ENCODE measurements around the gene ATG16L1. TPM values are rescaled to one million over a fixed set of nuclear protein-coding genes. Genes with fewer than 3 reads are reported as not detected.

Gene ATG16L1
- polyA plus RNA-seq, 3 donors, result 3.3 to 22.9 (median 4.3) TPM

DNA sequence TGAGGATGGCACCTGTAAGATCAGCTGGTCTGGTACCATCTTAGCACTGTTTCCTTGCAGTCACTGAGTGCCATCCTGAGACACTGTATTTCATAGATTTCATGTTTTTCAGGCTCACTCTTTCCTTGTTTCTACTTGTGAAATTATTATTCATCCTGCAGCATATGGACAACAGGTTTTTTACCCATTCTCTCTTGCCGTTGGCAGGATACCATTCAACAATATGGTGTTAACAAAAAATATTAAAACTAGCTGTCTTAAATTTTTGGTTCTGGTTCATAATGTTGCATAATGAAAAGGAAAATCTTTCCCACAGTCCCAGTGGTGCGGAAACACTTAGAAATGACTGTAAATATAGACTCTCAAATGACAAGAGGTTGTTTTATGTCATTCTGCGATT, 23.1 kb upstream of the ATG16L1 start:
- Mint-ChIP-seq H3K27me3 (ENCODE audit: low read depth in 3 of 3) (peaks cover 2 to 12% (median 6%) of the 10 kb centered on the region in 3 donors), H3K9me3 (peaks cover 0 to 6% (median 3%) of the 10 kb centered on the region in 7 donors), H3K4me3 (no peak overlapping the region), H3K4me1 (peaks cover 26% of the 10 kb centered on the region), H3K27ac (no peak overlapping the region), H3K36me3 (peaks cover 0 to 3% of the 10 kb centered on the region in 2 donors)
- Histone ChIP-seq H2AFZ (ENCODE audit: insufficient read depth, low read depth, low read length, poor library complexity, severe bottlenecking) (no peak overlapping the region), H3K4me2 (replicated peaks; ENCODE audit: extremely low read depth, low read length, poor library complexity, severe bottlenecking) (no peak overlapping the region), H3K36me3 (replicated peaks in 1 of 2; ENCODE audit: control insufficient read depth in 1 of 2, insufficient read depth in 2 of 2, low read length in 2 of 2) (no peaks in the 10 kb centered on the region), H3K79me2 (ENCODE audit: insufficient read depth, low read length) (no peaks in the 10 kb centered on the region), H3K27me3 (ENCODE audit: control insufficient read depth in 2 of 2, insufficient read depth in 2 of 2, low read length in 2 of 2) (no peaks in the 10 kb centered on the region), H4K20me1 (ENCODE audit: insufficient read depth, low read length) (no peaks in the 10 kb centered on the region), H3K27ac (ENCODE audit: low read depth in 1 of 2, low read length in 2 of 2) (no peak overlapping the region), H3K4me1 (ENCODE audit: control insufficient read depth in 1 of 2, insufficient read depth in 2 of 2, low read length in 2 of 2) (peaks cover 13 to 24% of the 10 kb centered on the region in 2 donors), H3K9me3 (replicated peaks in 1 of 2; ENCODE audit: control insufficient read depth in 1 of 2, insufficient read depth in 1 of 2, low read length in 2 of 2) (no peaks in the 10 kb centered on the region), H3K9ac (ENCODE audit: insufficient read depth, low read length, poor library complexity, severe bottlenecking) (no peak overlapping the region), H3K4me3 (replicated peaks in 1 of 3; ENCODE audit: low read depth in 2 of 3, low read length in 3 of 3) (no peak overlapping the region)
- TF ChIP-seq, protein P1, sequence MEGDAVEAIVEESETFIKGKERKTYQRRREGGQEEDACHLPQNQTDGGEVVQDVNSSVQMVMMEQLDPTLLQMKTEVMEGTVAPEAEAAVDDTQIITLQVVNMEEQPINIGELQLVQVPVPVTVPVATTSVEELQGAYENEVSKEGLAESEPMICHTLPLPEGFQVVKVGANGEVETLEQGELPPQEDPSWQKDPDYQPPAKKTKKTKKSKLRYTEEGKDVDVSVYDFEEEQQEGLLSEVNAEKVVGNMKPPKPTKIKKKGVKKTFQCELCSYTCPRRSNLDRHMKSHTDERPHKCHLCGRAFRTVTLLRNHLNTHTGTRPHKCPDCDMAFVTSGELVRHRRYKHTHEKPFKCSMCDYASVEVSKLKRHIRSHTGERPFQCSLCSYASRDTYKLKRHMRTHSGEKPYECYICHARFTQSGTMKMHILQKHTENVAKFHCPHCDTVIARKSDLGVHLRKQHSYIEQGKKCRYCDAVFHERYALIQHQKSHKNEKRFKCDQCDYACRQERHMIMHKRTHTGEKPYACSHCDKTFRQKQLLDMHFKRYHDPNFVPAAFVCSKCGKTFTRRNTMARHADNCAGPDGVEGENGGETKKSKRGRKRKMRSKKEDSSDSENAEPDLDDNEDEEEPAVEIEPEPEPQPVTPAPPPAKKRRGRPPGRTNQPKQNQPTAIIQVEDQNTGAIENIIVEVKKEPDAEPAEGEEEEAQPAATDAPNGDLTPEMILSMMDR (IDR thresholded peaks at IDR 0.05), result no peak
- no peak for DNase-seq
- intact Hi-C loops (cut with micrococcal nuclease), result no loop called here
- WGBS (ENCODE audit: insufficient coverage), result no CpG with 5 or more reads among the region's 3 CpGs

DNA sequence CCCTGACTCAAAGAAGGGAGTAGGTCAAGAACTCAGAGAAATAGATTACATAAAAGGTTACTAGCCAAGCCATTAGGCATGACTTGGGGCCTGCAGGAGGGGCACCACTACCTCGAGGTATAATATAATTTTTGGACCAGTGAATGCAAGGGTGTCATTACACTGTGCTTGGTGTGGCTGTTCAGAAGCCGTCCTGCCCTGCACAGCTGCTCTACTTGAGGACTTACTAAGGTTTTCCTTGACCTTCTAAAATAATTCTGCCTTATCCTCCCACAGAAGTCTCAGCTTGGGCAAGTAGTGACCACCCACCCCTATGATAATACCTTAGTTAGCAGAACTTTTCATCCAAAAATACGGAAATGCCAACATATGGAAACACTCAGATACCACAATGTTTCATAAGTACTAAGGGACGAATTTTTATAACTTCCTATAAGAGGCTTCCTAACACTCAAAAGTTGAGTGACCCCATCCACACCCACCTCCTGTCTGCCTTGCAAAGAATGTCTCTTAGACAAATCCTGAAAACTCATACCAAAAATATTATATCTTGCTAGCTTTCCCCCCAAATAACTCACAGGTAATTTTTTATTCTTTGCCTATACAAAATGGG, 17.7 kb upstream of the ATG16L1 start:
- no peak overlapping the region for H3K9ac ChIP-seq (ENCODE audit: insufficient read depth, low read length, poor library complexity, severe bottlenecking)
- no peaks in the 10 kb centered on the region for H3K9me3 ChIP-seq (replicated peaks in 1 of 2; ENCODE audit: control insufficient read depth in 1 of 2, insufficient read depth in 1 of 2, low read length in 2 of 2)
- H3K4me3 Mint-ChIP-seq, result peak overlapping the region in 1 of 2 donors; percentile 72
- no peaks in the 10 kb centered on the region for H3K79me2 ChIP-seq (ENCODE audit: insufficient read depth, low read length)
- no peak overlapping the region for H3K27ac ChIP-seq (ENCODE audit: low read depth in 1 of 2, low read length in 2 of 2)
- H3K4me1 ChIP-seq (ENCODE audit: control insufficient read depth in 1 of 2, insufficient read depth in 2 of 2, low read length in 2 of 2), result peaks cover 6 to 29% of the 10 kb centered on the region in 2 donors
- peaks cover 2 to 5% (median 5%) of the 10 kb centered on the region in 3 donors for H3K27me3 Mint-ChIP-seq (ENCODE audit: low read depth in 3 of 3)
- H3K36me3 Mint-ChIP-seq, result peaks cover 0 to 4% of the 10 kb centered on the region in 2 donors
- peak in 1 of 3 donors; percentile 27 for DNase-seq
- WGBS (ENCODE audit: insufficient coverage), result 6% methylated on average over 2 of the region's 4 CpGs
- TF ChIP-seq, protein P1 (IDR thresholded peaks at IDR 0.05), result no peak
- peaks cover 30% of the 10 kb centered on the region for H3K4me1 Mint-ChIP-seq
- no peaks in the 10 kb centered on the region for H3K27me3 ChIP-seq (ENCODE audit: control insufficient read depth in 2 of 2, insufficient read depth in 2 of 2, low read length in 2 of 2)
- no peaks in the 10 kb centered on the region for H4K20me1 ChIP-seq (ENCODE audit: insufficient read depth, low read length)
- intact Hi-C loops (cut with micrococcal nuclease), result loop anchor here in 1 of 2 donors (5.0 kb wide), 1 partner anchor 46 kb away; no protein-coding TSS in a partner anchor
- peak overlapping the region in 2 of 7 donors; percentile 18 to 63 for H3K27ac Mint-ChIP-seq
- no peak overlapping the region for H3K4me2 ChIP-seq (replicated peaks; ENCODE audit: extremely low read depth, low read length, poor library complexity, severe bottlenecking)
- H3K4me3 ChIP-seq (replicated peaks in 1 of 3; ENCODE audit: low read depth in 2 of 3, low read length in 3 of 3), result no peak overlapping the region
- H2AFZ ChIP-seq (ENCODE audit: insufficient read depth, low read depth, low read length, poor library complexity, severe bottlenecking), result no peak overlapping the region
- peaks cover 0 to 6% (median 0%) of the 10 kb centered on the region in 7 donors for H3K9me3 Mint-ChIP-seq
- H3K36me3 ChIP-seq (replicated peaks in 1 of 2; ENCODE audit: control insufficient read depth in 1 of 2, insufficient read depth in 2 of 2, low read length in 2 of 2), result no peaks in the 10 kb centered on the region

Measured in CD14-positive monocyte (primary cell).